Astrocyte of the spinal cord (primary cell): ENCODE data around the gene SHLD1.
"Not testable (repeated sequence)": the region's sequence is repeated elsewhere in the genome, so short reads cannot be mapped to it uniquely, and the experiment has no call there.

Experiments
- DNase-seq: peaks from one replicate; pipeline ENCODE4 v3.0.0; 2011; ENCODE audit warnings: low read depth, low spot score
- H3K4me3 ChIP-seq: 2 replicates; pipeline ENCODE4 v1.5.1; 2011; ENCODE audit warnings: low read depth, mild to moderate bottlenecking, low read length, moderate library complexity
- in situ Hi-C: cut with HindIII; loops from 2 replicates; pipeline ENCODE4 v1.10.0; 2017; ENCODE audit warnings: low sequenced_read_pairs
- TF ChIP-seq, protein P1 (sequence below): IDR thresholded peaks from 2 replicates; pipeline ENCODE4 v1.5.1; 2012; ENCODE audit warnings: low read depth, mild to moderate bottlenecking, low read length, inconsistent platforms

Gene SHLD1, protein sequence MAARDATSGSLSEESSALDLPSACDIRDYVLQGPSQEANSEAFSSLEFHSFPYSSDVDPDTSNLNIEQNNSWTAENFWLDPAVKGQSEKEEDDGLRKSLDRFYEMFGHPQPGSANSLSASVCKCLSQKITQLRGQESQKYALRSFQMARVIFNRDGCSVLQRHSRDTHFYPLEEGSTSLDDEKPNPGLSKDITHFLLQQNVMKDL

GRCh38 chr20:5749952-5750779, at the start of gene SHLD1:
Gene SHLD1, plus strand, starts transcription at chr20:5750401. Its CDS starts 22,465 bp downstream, at chr20:5772866.
- peak within 1 kb of the TSS; percentile 54 for H3K4me3 ChIP-seq
- in situ Hi-C loops, result no loop called here
- DNase-seq, result peak; percentile 87
- TF ChIP-seq, protein P1, sequence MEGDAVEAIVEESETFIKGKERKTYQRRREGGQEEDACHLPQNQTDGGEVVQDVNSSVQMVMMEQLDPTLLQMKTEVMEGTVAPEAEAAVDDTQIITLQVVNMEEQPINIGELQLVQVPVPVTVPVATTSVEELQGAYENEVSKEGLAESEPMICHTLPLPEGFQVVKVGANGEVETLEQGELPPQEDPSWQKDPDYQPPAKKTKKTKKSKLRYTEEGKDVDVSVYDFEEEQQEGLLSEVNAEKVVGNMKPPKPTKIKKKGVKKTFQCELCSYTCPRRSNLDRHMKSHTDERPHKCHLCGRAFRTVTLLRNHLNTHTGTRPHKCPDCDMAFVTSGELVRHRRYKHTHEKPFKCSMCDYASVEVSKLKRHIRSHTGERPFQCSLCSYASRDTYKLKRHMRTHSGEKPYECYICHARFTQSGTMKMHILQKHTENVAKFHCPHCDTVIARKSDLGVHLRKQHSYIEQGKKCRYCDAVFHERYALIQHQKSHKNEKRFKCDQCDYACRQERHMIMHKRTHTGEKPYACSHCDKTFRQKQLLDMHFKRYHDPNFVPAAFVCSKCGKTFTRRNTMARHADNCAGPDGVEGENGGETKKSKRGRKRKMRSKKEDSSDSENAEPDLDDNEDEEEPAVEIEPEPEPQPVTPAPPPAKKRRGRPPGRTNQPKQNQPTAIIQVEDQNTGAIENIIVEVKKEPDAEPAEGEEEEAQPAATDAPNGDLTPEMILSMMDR, result no peak

DNA sequence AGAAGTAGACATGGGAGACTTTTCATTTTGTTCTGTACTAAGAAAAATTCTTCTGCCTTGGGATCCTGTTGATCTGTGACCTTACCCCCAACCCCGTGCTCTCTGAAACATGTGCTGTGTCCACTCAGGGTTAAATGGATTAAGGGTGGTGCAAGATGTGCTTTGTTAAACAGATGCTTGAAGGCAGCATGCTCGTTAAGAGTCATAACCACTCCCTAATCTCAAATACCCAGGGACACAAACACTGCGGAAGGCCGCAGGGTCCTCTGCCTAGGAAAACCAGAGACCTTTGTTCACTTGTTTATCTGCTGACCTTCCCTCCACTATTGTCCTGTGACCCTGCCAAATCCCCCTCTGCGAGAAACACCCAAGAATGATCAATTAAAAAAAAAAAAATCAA, 47.9 kb upstream of the SHLD1 start:
- in situ Hi-C loops, result not testable (repeated sequence)

GRCh38 chr20:5703681-5704101, 46.5 kb upstream of the SHLD1 start:
- no peak for DNase-seq
- TF ChIP-seq, protein P1, result no peak
- in situ Hi-C loops, result no loop called here
- no peak overlapping the region for H3K4me3 ChIP-seq

More for the DNA sequence above, 47.9 kb upstream of the SHLD1 start:
- not testable (repeated sequence) for DNase-seq, H3K4me3 ChIP-seq

DNA sequence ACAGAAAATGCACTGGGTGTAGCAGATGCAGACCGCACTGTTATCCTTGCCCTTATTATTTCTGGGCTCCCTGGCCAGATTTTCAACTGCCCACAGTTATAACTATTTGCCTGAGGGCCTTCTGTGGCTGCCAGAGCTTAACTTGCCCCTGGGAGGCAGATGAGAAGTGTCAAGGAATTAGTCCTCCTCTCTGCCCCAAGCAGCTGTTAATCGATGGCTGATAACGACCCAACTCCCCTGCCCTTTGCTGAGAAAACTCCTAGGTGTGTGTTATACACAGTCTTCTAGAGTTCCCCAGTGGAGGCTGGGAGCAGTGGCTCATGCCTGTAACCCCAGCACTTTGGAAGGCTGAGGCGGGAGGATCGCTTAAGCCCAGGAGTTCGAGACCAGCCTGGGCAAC, 44.4 kb upstream of the SHLD1 start:
- H3K4me3 ChIP-seq, result no peak overlapping the region
- TF ChIP-seq, protein P1, result no peak
- in situ Hi-C loops, result no loop called here
- no peak for DNase-seq

- in situ Hi-C loops, result no loop called here
- TF ChIP-seq, protein P1, result no peak
- DNase-seq, result no peak
- no peak overlapping the region for H3K4me3 ChIP-seq
Measured at GRCh38 chr20:5706797-5707196, 43.4 kb upstream of the SHLD1 start.

DNA sequence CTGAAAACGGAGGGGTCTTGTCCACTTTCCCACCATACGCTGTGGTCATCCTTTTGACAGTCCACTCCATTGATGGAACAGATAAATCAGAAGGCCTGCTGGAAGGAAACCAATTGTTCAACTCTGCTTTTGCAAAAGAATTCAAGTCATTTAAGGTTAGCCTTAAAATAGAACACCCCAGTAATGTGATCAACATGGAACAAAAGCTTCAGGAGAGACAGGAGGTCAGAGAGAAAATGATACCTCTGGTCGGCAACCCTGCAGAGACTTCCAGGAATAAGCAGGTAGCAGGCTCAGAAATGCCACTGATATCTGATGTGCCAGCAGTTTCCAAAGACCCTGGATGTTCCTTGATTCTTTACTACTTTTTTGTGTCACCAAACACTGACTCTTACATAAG, 39.6 kb upstream of the SHLD1 start:
- TF ChIP-seq, protein P1, result no peak
- DNase-seq, result no peak
- in situ Hi-C loops, result no loop called here
- no peak overlapping the region for H3K4me3 ChIP-seq
